Measurements from ENCODE around the gene CBY1. TPM values are rescaled to one million over a fixed set of nuclear protein-coding genes. Genes with fewer than 3 reads are reported as not detected.

CBY1 gene
- polyA plus RNA-seq, 3 donors from 2014 or later, result 1.0 to 5.1 (median 4.5) TPM

GRCh38 chr22:38699784-38700183 is 43.3 kb downstream of the CBY1 start:
- H3K9me3 Mint-ChIP-seq, result no peaks in the 10 kb centered on the region
- DNase-seq, result no peak
- peak overlapping the region; percentile 93 to 100 (median 98) for H3K27ac Mint-ChIP-seq
- peaks cover 13 to 34% (median 31%) of the 10 kb centered on the region in 3 donors for H3K27me3 Mint-ChIP-seq (ENCODE audit: low read depth in 3 of 3)
- peaks cover 0 to 10% (median 0%) of the 10 kb centered on the region in 3 donors for H3K36me3 Mint-ChIP-seq
- peak overlapping the region; percentile 85 to 94 (median 93) for H3K4me3 Mint-ChIP-seq
- H3K4me1 Mint-ChIP-seq, result peaks cover 52 to 62% of the 10 kb centered on the region in 2 donors

GRCh38 chr22:38700270-38700788 is 43.9 kb downstream of the CBY1 start:
- Mint-ChIP-seq H3K27me3 (ENCODE audit: low read depth in 3 of 3) (peaks cover 16 to 36% (median 36%) of the 10 kb centered on the region in 3 donors), H3K9me3 (no peaks in the 10 kb centered on the region), H3K36me3 (peaks cover 0 to 7% (median 0%) of the 10 kb centered on the region in 3 donors), H3K4me1 (peaks cover 57 to 63% of the 10 kb centered on the region in 2 donors), H3K4me3 (peak overlapping the region; percentile 85 to 94 (median 93)), H3K27ac (peak overlapping the region; percentile 93 to 100 (median 98))
- DNase-seq, result no peak

- H3K27me3 Mint-ChIP-seq (ENCODE audit: low read depth in 3 of 3), result peaks cover 19 to 41% (median 36%) of the 10 kb centered on the region in 3 donors
- peaks cover 0 to 7% (median 0%) of the 10 kb centered on the region in 3 donors for H3K36me3 Mint-ChIP-seq
- peaks cover 57 to 62% of the 10 kb centered on the region in 2 donors for H3K4me1 Mint-ChIP-seq
- H3K4me3 Mint-ChIP-seq, result peak within 1 kb of the TSS; percentile 90 to 94 (median 93)
- peak; percentile 100 for DNase-seq
- H3K27ac Mint-ChIP-seq, result peak within 1 kb of the TSS; percentile 97 to 100 (median 98)
- no peaks in the 10 kb centered on the region for H3K9me3 Mint-ChIP-seq
Observed at GRCh38 chr22:38700789-38701628, 44.6 kb downstream of the CBY1 start, which contains the start of gene JOSD1. Gene JOSD1, minus strand, starts transcription at chr22:38700943. Its CDS starts 956 bp downstream, at chr22:38699987.

- H3K9me3 Mint-ChIP-seq, result no peaks in the 10 kb centered on the region
- no peak for DNase-seq
- H3K27me3 Mint-ChIP-seq (ENCODE audit: low read depth in 3 of 3), result peaks cover 19 to 30% (median 29%) of the 10 kb centered on the region in 3 donors
- peak overlapping the region; percentile 94 to 99 (median 98) for H3K27ac Mint-ChIP-seq
- no peaks in the 10 kb centered on the region for H3K36me3 Mint-ChIP-seq
- peak overlapping the region; percentile 76 to 89 (median 87) for H3K4me3 Mint-ChIP-seq
- peaks cover 49 to 59% of the 10 kb centered on the region in 2 donors for H3K4me1 Mint-ChIP-seq
Observed at GRCh38 chr22:38704654-38705234, 48.3 kb downstream of the CBY1 start.

GRCh38 chr22:38705235-38706100 is 49.0 kb downstream of the CBY1 start, which contains the start of gene GTPBP1:
Gene GTPBP1, plus strand, starts transcription at chr22:38705944. Its CDS starts 12 bp downstream, at chr22:38705956.
- peaks cover 44 to 59% of the 10 kb centered on the region in 2 donors for H3K4me1 Mint-ChIP-seq
- H3K27me3 Mint-ChIP-seq (ENCODE audit: low read depth in 3 of 3), result peaks cover 16 to 28% (median 23%) of the 10 kb centered on the region in 3 donors
- no peaks in the 10 kb centered on the region for H3K36me3 Mint-ChIP-seq
- no peaks in the 10 kb centered on the region for H3K9me3 Mint-ChIP-seq
- H3K4me3 Mint-ChIP-seq, result peak within 1 kb of the TSS; percentile 92 to 95 (median 93)
- peak within 1 kb of the TSS; percentile 94 to 99 (median 98) for H3K27ac Mint-ChIP-seq
- peak; percentile 99 for DNase-seq

GRCh38 chr22:38706101-38706900 is 49.9 kb downstream of the CBY1 start:
- Mint-ChIP-seq H3K9me3 (no peaks in the 10 kb centered on the region), H3K4me1 (peaks cover 48 to 65% of the 10 kb centered on the region in 2 donors), H3K4me3 (peak overlapping the region; percentile 92 to 95 (median 93)), H3K27ac (peak overlapping the region; percentile 91 to 97 (median 92)), H3K27me3 (ENCODE audit: low read depth in 3 of 3) (peaks cover 12 to 22% (median 15%) of the 10 kb centered on the region in 3 donors), H3K36me3 (peaks cover 0 to 7% (median 3%) of the 10 kb centered on the region in 3 donors)
- DNase-seq, result peak; percentile 40 to 45 (median 42)

GRCh38 chr22:38706901-38707195 is 50.4 kb downstream of the CBY1 start:
- DNase-seq, result no peak
- H3K27ac Mint-ChIP-seq, result peak overlapping the region; percentile 89 to 97 (median 92)
- H3K27me3 Mint-ChIP-seq (ENCODE audit: low read depth in 3 of 3), result peaks cover 7 to 16% (median 10%) of the 10 kb centered on the region in 3 donors
- H3K36me3 Mint-ChIP-seq, result peaks cover 0 to 8% (median 3%) of the 10 kb centered on the region in 3 donors
- no peaks in the 10 kb centered on the region for H3K9me3 Mint-ChIP-seq
- peaks cover 43 to 62% of the 10 kb centered on the region in 2 donors for H3K4me1 Mint-ChIP-seq
- peak overlapping the region; percentile 92 to 95 (median 93) for H3K4me3 Mint-ChIP-seq

GRCh38 chr22:38707346-38707745 is 50.9 kb downstream of the CBY1 start:
- H3K4me1 Mint-ChIP-seq, result peaks cover 44 to 67% of the 10 kb centered on the region in 2 donors

GRCh38 chr22:38707984-38708383 is 51.5 kb downstream of the CBY1 start:
- peaks cover 7 to 11% (median 10%) of the 10 kb centered on the region in 3 donors for H3K27me3 Mint-ChIP-seq (ENCODE audit: low read depth in 3 of 3)
- peaks cover 0 to 8% (median 3%) of the 10 kb centered on the region in 3 donors for H3K36me3 Mint-ChIP-seq
- H3K9me3 Mint-ChIP-seq, result no peaks in the 10 kb centered on the region
- no peak for DNase-seq
- H3K27ac Mint-ChIP-seq, result peak overlapping the region in 4 of 6 donors; percentile 2 to 91 (median 58)
- H3K4me1 Mint-ChIP-seq, result peaks cover 50 to 73% of the 10 kb centered on the region in 2 donors
- H3K4me3 Mint-ChIP-seq, result peak overlapping the region in 4 of 5 donors; percentile 4 to 26 (median 10)

More at GRCh38 chr22:38707346-38707745, 50.9 kb downstream of the CBY1 start:
- Mint-ChIP-seq H3K27ac (peak overlapping the region; percentile 89 to 97 (median 92)), H3K27me3 (ENCODE audit: low read depth in 3 of 3) (peaks cover 7 to 15% (median 10%) of the 10 kb centered on the region in 3 donors), H3K36me3 (peaks cover 0 to 8% (median 3%) of the 10 kb centered on the region in 3 donors), H3K9me3 (no peaks in the 10 kb centered on the region), H3K4me3 (peak overlapping the region; percentile 92 to 95 (median 93))
- DNase-seq, result no peak

GRCh38 chr22:38709306-38709705 is 52.9 kb downstream of the CBY1 start:
- H3K4me3 Mint-ChIP-seq, result peak overlapping the region in 1 of 5 donors; percentile 17
- H3K36me3 Mint-ChIP-seq, result peaks cover 0 to 8% (median 3%) of the 10 kb centered on the region in 3 donors
- H3K9me3 Mint-ChIP-seq, result no peaks in the 10 kb centered on the region
- H3K27me3 Mint-ChIP-seq (ENCODE audit: low read depth in 3 of 3), result peaks cover 7 to 9% (median 9%) of the 10 kb centered on the region in 3 donors
- DNase-seq, result no peak
- H3K4me1 Mint-ChIP-seq, result peaks cover 57 to 85% of the 10 kb centered on the region in 2 donors
- H3K27ac Mint-ChIP-seq, result peak overlapping the region in 1 of 6 donors; percentile 65

GRCh38 chr22:38710351-38710750 is 53.9 kb downstream of the CBY1 start:
- Mint-ChIP-seq H3K4me1 (peaks cover 59 to 86% of the 10 kb centered on the region in 2 donors), H3K4me3 (no peak overlapping the region), H3K27me3 (ENCODE audit: low read depth in 3 of 3) (peaks cover 5 to 10% (median 5%) of the 10 kb centered on the region in 3 donors), H3K27ac (no peak overlapping the region), H3K36me3 (peaks cover 0 to 8% (median 3%) of the 10 kb centered on the region in 3 donors), H3K9me3 (no peaks in the 10 kb centered on the region)
- no peak for DNase-seq

GRCh38 chr22:38710866-38711265 is 54.4 kb downstream of the CBY1 start:
- DNase-seq, result no peak
- H3K36me3 Mint-ChIP-seq, result peaks cover 0 to 8% (median 3%) of the 10 kb centered on the region in 3 donors
- peaks cover 60 to 87% of the 10 kb centered on the region in 2 donors for H3K4me1 Mint-ChIP-seq
- H3K27me3 Mint-ChIP-seq (ENCODE audit: low read depth in 3 of 3), result peaks cover 1 to 7% (median 7%) of the 10 kb centered on the region in 3 donors
- no peak overlapping the region for H3K4me3 Mint-ChIP-seq
- H3K9me3 Mint-ChIP-seq, result no peaks in the 10 kb centered on the region
- H3K27ac Mint-ChIP-seq, result peak overlapping the region in 2 of 6 donors; percentile 12 to 37

Measured in immature natural killer cell (primary cell).